K562 (cell line): ENCODE data around the gene SERPIND1. TPM values are rescaled to one million over a fixed set of nuclear protein-coding genes. Genes with fewer than 3 reads are reported as not detected.
A peak's percentile ranks its signal among the peaks of the same experiment; 100 is the strongest.

Experiments
- CC2D1A ChIP-seq: fragments of 450-650 bp; IDR thresholded peaks from 2 replicates; pipeline ENCODE4 v1.6.1; 2017; ENCODE audit warnings: mild to moderate bottlenecking
- COPS2 ChIP-seq: fragments of 450-650 bp; conservative IDR thresholded peaks from 2 replicates; pipeline ENCODE4 v1.6.1; 2016; ENCODE audit warnings: mild to moderate bottlenecking, moderate library complexity
- FOXA3 ChIP-seq, 2 experiments: fragments of 450-650 bp in 1 of 2; sonication (generic) in 1 of 2; formaldehyde crosslinking; IDR thresholded peaks in 1 of 2; conservative IDR thresholded peaks in 1 of 2; 2 replicates each; pipeline versions ENCODE4 v1.4.0 to v1.8.0; 2020 to 2022; ENCODE audit warnings: mild to moderate bottlenecking in 2 of 2, missing genetic modification reagents in 1 of 2
- NCOA2 ChIP-seq, 2 experiments: fragments of 450-650 bp; IDR thresholded peaks; 2 replicates each; pipeline ENCODE4 v1.6.1; 2018; ENCODE audit warnings: mild to moderate bottlenecking in 2 of 2, moderate library complexity in 1 of 2; ENCODE audit not compliant: partially characterized antibody in 2 of 2
- SMAD1 ChIP-seq: fragments of 150-350 bp; IDR thresholded peaks from 2 replicates; pipeline ENCODE4 v1.6.1; 2014; ENCODE audit warnings: low read length, low read depth; ENCODE audit not compliant: partially characterized antibody
- SNIP1 ChIP-seq: fragments of 450-650 bp; IDR thresholded peaks from 2 replicates; pipeline ENCODE4 v1.7.1; 2017; ENCODE audit warnings: low read depth, mild to moderate bottlenecking
- TAF7 ChIP-seq: fragments of 450-650 bp; IDR thresholded peaks from 2 replicates; pipeline ENCODE4 v1.6.1; 2016; ENCODE audit warnings: missing genetic modification characterization, missing compliant biosample characterization
- U2AF2 ChIP-seq: fragments of 200-400 bp; formaldehyde crosslinking; optimal IDR thresholded peaks from 2 replicates; pipeline ENCODE3; 2017; ENCODE audit warnings: low read depth, mild to moderate bottlenecking, low read length
- ZNF146 ChIP-seq: IDR thresholded peaks from one replicate; pipeline ENCODE4 v1.6.1; 2018; ENCODE audit warnings: missing compliant biosample characterization; ENCODE audit not compliant: unreplicated experiment
- ZNF282 ChIP-seq: sonication (generic); formaldehyde crosslinking; IDR thresholded peaks from 2 replicates; pipeline ENCODE4 v1.8.1; 2023; ENCODE audit warnings: missing genetic modification reagents
- ZNF740 ChIP-seq, 3 experiments: fragments of 200-800 bp in 1 of 3; sonication (Bioruptor generic) in 1 of 3; sonication (generic) in 1 of 3; formaldehyde crosslinking in 1 of 3; IDR thresholded peaks; 2 replicates each; pipeline versions ENCODE4 v1.6.1 to v1.8.0; 2016 to 2022; ENCODE audit warnings: mild to moderate bottlenecking in 2 of 3, missing compliant biosample characterization in 2 of 3, missing genetic modification characterization in 2 of 3, missing genetic modification reagents in 1 of 3
- polyA plus RNA-seq, 8 experiments: library from polyadenylated mRNA; depleted of rRNA in 4 of 8; stranded (reverse) in 5 of 8; unstranded in 3 of 8; fragments of >200 nt; fragmentation: Nextera tagmentation in 2 of 8; fragmentation: Illumina TruSeq in 1 of 8; extraction: Ambion mirVana in 2 of 8; extraction: Trizol in 1 of 8; gene quantifications; 2 replicates each; pipeline versions ENCODE4 v1.2.1 to v1.2.3, GENCODE V29; 2011 to 2014; ENCODE audit warnings: inconsistent platforms in 1 of 8, missing spikeins in 1 of 8
- total RNA-seq, 7 experiments: library from RNA; depleted of rRNA in 6 of 7; stranded (reverse); fragments of >200 nt in 6 of 7; fragmentation: Illumina TruSeq in 2 of 7; extraction: Trizol in 2 of 7; gene quantifications; 2 replicates each; pipeline versions ENCODE4 v1.2.1 to v1.2.3, GENCODE V29; 2011 to 2021; ENCODE audit warnings: low replicate concordance in 1 of 7
- TF ChIP-seq, protein P1 (sequence below): fragments of 450-650 bp; IDR thresholded peaks from 2 replicates; pipeline ENCODE4 v1.6.1; 2017; ENCODE audit warnings: antibody characterized with exemption
- TF ChIP-seq, protein P2 (sequence below): fragments of 250-450 bp; sonication (Bioruptor Pico); IDR thresholded peaks from 2 replicates; pipeline ENCODE4 v1.8.0; 2021; ENCODE audit warnings: borderline replicate concordance, mild to moderate bottlenecking, moderate library complexity; ENCODE audit not compliant: poor library complexity, severe bottlenecking
- TF ChIP-seq, protein P3 (sequence below): sonication (generic); formaldehyde crosslinking; IDR thresholded peaks from 2 replicates; pipeline ENCODE4 v1.8.0; 2022; ENCODE audit warnings: mild to moderate bottlenecking, missing genetic modification reagents

Gene SERPIND1
- total and polyA plus RNA-seq, 9 of the 15 experiments (the other 6 are each of a cell fraction or from before 2014, with no cell fraction given) = 0.04 to 0.11 (median 0.09) TPM; not detected in 6

DNA sequence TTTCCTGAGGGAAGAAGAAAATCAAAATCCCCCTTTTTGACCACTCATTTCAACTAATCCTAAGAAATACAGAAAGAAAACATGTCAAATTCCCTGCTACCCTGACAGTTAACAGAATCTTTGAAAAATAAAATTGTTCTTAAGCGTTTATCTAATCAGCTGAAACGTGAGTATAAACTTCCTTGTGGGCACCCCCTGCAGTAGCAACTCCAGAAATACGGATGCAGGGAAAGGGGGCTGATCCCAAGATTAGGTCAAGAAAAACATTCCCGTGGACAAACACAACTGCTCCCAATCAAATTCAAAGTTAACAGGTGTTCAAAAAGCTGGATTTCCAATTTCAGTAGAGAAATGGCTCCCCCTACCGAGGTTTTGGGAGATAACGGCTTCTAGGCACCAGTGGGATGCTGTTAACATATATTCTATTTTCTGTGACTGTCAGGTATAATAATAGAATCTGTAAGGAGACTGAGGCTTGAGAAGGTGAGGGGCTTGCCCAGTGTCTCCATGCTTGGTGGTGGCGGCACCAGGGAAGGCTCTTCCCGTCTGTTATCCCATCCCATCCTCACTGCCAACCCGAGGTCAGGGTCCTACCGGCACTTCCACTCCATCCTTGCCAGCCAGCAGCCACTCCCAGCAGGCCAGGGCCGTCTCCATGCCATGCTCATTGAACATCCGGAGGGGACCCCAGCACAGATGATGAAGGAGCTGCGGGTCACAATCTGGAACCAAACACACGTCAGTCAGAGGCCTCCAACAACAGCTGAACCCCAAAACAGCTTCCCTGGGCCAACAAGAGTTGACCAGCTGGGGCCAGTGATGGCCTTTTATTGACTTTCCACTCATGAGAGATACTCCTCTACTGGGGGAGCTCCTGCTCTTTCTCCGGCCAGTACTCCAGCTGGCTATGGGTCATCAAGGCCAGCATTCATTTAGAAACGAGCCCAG is 32.0 kb upstream of the SERPIND1 start (continued):
- TF ChIP-seq, protein P1, sequence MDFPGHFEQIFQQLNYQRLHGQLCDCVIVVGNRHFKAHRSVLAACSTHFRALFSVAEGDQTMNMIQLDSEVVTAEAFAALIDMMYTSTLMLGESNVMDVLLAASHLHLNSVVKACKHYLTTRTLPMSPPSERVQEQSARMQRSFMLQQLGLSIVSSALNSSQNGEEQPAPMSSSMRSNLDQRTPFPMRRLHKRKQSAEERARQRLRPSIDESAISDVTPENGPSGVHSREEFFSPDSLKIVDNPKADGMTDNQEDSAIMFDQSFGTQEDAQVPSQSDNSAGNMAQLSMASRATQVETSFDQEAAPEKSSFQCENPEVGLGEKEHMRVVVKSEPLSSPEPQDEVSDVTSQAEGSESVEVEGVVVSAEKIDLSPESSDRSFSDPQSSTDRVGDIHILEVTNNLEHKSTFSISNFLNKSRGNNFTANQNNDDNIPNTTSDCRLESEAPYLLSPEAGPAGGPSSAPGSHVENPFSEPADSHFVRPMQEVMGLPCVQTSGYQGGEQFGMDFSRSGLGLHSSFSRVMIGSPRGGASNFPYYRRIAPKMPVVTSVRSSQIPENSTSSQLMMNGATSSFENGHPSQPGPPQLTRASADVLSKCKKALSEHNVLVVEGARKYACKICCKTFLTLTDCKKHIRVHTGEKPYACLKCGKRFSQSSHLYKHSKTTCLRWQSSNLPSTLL = no peak
- TF ChIP-seq NCOA2 (IDR thresholded peaks at IDR 0.05; ENCODE audit: partially characterized antibody in 2 of 2) (no peak), ZNF282 (CRISPR knock-in tag) (no peak), SNIP1 (no peak), COPS2 (no peak), ZNF146 (no peak), ZNF740 (CRISPR knock-in tag; IDR thresholded peaks at IDR 0.05) (no peak), ZNF740 (tag; IDR thresholded peaks at IDR 0.05) (no peak), TAF7 (tag) (no peak), SMAD1 (peak; percentile 35), U2AF2 (no peak), FOXA3 (CRISPR knock-in tag; conservative IDR thresholded peaks at IDR 0.05 in 1 of 2, IDR thresholded peaks at IDR 0.05 in 1 of 2) (0 out of 4 replicates have a peak, but pooled peaks of 1 of the 2 experiments have one; percentile 24), CC2D1A (peak; percentile 84)
- TF ChIP-seq, protein P2, sequence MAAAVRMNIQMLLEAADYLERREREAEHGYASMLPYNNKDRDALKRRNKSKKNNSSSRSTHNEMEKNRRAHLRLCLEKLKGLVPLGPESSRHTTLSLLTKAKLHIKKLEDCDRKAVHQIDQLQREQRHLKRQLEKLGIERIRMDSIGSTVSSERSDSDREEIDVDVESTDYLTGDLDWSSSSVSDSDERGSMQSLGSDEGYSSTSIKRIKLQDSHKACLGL (CRISPR knock-in tag) = peak; percentile 19
- TF ChIP-seq, protein P3, sequence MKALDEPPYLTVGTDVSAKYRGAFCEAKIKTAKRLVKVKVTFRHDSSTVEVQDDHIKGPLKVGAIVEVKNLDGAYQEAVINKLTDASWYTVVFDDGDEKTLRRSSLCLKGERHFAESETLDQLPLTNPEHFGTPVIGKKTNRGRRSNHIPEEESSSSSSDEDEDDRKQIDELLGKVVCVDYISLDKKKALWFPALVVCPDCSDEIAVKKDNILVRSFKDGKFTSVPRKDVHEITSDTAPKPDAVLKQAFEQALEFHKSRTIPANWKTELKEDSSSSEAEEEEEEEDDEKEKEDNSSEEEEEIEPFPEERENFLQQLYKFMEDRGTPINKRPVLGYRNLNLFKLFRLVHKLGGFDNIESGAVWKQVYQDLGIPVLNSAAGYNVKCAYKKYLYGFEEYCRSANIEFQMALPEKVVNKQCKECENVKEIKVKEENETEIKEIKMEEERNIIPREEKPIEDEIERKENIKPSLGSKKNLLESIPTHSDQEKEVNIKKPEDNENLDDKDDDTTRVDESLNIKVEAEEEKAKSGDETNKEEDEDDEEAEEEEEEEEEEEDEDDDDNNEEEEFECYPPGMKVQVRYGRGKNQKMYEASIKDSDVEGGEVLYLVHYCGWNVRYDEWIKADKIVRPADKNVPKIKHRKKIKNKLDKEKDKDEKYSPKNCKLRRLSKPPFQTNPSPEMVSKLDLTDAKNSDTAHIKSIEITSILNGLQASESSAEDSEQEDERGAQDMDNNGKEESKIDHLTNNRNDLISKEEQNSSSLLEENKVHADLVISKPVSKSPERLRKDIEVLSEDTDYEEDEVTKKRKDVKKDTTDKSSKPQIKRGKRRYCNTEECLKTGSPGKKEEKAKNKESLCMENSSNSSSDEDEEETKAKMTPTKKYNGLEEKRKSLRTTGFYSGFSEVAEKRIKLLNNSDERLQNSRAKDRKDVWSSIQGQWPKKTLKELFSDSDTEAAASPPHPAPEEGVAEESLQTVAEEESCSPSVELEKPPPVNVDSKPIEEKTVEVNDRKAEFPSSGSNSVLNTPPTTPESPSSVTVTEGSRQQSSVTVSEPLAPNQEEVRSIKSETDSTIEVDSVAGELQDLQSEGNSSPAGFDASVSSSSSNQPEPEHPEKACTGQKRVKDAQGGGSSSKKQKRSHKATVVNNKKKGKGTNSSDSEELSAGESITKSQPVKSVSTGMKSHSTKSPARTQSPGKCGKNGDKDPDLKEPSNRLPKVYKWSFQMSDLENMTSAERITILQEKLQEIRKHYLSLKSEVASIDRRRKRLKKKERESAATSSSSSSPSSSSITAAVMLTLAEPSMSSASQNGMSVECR (CRISPR knock-in tag) = peak; percentile 11; the same call in 1 of the 2 replicates
